HL-60/S4 (cell line): ENCODE measurements around the gene PTBP2.

Experiments
- in situ Hi-C: fragments of 300-500 bp; cut with MboI; formaldehyde crosslinking; loops from 2 replicates; pipeline ENCODE4 v1.14.3; 2022; ENCODE audit warnings: low sequenced_read_pairs

PTBP2 gene

GRCh38 chr1:96721416-96722160 lies at the start of gene PTBP2:
Gene PTBP2 (plus strand): TSS chr1:96721784. CDS start chr1:96721865, 81 bp downstream.
- in situ Hi-C loops = no loop called here

GRCh38 chr1:96674915-96675314 lies 46.7 kb upstream of the PTBP2 start:
- in situ Hi-C loops = no loop called here

GRCh38 chr1:96682056-96682455 lies 39.5 kb upstream of the PTBP2 start:
- in situ Hi-C loops = no loop called here

- in situ Hi-C loops = no loop called here
These were observed 37.7 kb upstream of the PTBP2 start for GRCh38 chr1:96683931-96684330.

- in situ Hi-C loops = no loop called here
These were observed 36.8 kb upstream of the PTBP2 start for GRCh38 chr1:96684744-96685143.

GRCh38 chr1:96688767-96689166 lies 32.8 kb upstream of the PTBP2 start:
- in situ Hi-C loops = no loop called here

GRCh38 chr1:96695954-96696353 lies 25.6 kb upstream of the PTBP2 start:
- in situ Hi-C loops = no loop called here

- in situ Hi-C loops = no loop called here
These were observed 23.1 kb upstream of the PTBP2 start for GRCh38 chr1:96698342-96698983.

GRCh38 chr1:96703186-96703585 lies 18.4 kb upstream of the PTBP2 start:
- in situ Hi-C loops = no loop called here

- in situ Hi-C loops = no loop called here
These were observed 14.6 kb upstream of the PTBP2 start for GRCh38 chr1:96707023-96707422.

- in situ Hi-C loops = no loop called here
These were observed 13.1 kb upstream of the PTBP2 start for GRCh38 chr1:96708482-96708881.

- in situ Hi-C loops = no loop called here
These were observed 10.7 kb upstream of the PTBP2 start for GRCh38 chr1:96710708-96711477.

- in situ Hi-C loops = no loop called here
These were observed 7.9 kb upstream of the PTBP2 start for GRCh38 chr1:96713649-96714048.

GRCh38 chr1:96714881-96715280 lies 6.7 kb upstream of the PTBP2 start:
- in situ Hi-C loops = no loop called here

- in situ Hi-C loops = no loop called here
These were observed 6.1 kb upstream of the PTBP2 start for GRCh38 chr1:96715482-96715881.

GRCh38 chr1:96721053-96721415 lies 550 bp upstream of the PTBP2 start:
- in situ Hi-C loops = no loop called here

- in situ Hi-C loops = no loop called here
These were observed 758 bp downstream of the PTBP2 start for GRCh38 chr1:96722161-96722922.

GRCh38 chr1:96722958-96723357 lies 1.4 kb downstream of the PTBP2 start:
- in situ Hi-C loops = no loop called here

- in situ Hi-C loops = no loop called here
These were observed 1.8 kb downstream of the PTBP2 start for GRCh38 chr1:96723377-96723776.

- in situ Hi-C loops = no loop called here
These were observed 2.4 kb downstream of the PTBP2 start for GRCh38 chr1:96723936-96724335.

- in situ Hi-C loops = no loop called here
These were observed 6.3 kb downstream of the PTBP2 start for GRCh38 chr1:96727860-96728259.
